Measurements from ENCODE around the gene MTHFD1.

MTHFD1 gene

GRCh38 chr14:64444984-64445845, 57.1 kb downstream of the MTHFD1 start:
- H3K4me1 ChIP-seq (ENCODE audit: control insufficient read depth, insufficient read depth, low read length), result no peaks in the 10 kb centered on the region
- no peaks in the 10 kb centered on the region for H3K27me3 ChIP-seq (ENCODE audit: control insufficient read depth, insufficient read depth, low read length)
- H3K4me3 ChIP-seq (ENCODE audit: low read length), result no peak overlapping the region
- no peak for DNase-seq (ENCODE audit: low read depth, low spot score)
- H3K27ac ChIP-seq (ENCODE audit: low read length), result no peak overlapping the region
- no peaks in the 10 kb centered on the region for H3K9me3 ChIP-seq (ENCODE audit: control insufficient read depth, insufficient read depth, low read length)
- no CpG with 5 or more reads among the region's 7 CpGs for WGBS (ENCODE audit: insufficient coverage, insufficient read length)
- H3K36me3 ChIP-seq (ENCODE audit: control insufficient read depth, insufficient read depth, low read length), result peaks cover 47% of the 10 kb centered on the region

GRCh38 chr14:64447876-64448670, 59.9 kb downstream of the MTHFD1 start:
- Histone ChIP-seq H3K9me3 (ENCODE audit: control insufficient read depth, insufficient read depth, low read length) (no peaks in the 10 kb centered on the region), H3K27ac (ENCODE audit: low read length) (no peak overlapping the region), H3K36me3 (ENCODE audit: control insufficient read depth, insufficient read depth, low read length) (peaks cover 42% of the 10 kb centered on the region), H3K4me1 (ENCODE audit: control insufficient read depth, insufficient read depth, low read length) (no peaks in the 10 kb centered on the region), H3K4me3 (ENCODE audit: low read length) (no peak overlapping the region), H3K27me3 (ENCODE audit: control insufficient read depth, insufficient read depth, low read length) (no peaks in the 10 kb centered on the region)
- 100% methylated on average over 2 of the region's 5 CpGs for WGBS (ENCODE audit: insufficient coverage, insufficient read length)
- no peak for DNase-seq (ENCODE audit: low read depth, low spot score)

GRCh38 chr14:64450255-64450654, 62.1 kb downstream of the MTHFD1 start:
- Histone ChIP-seq H3K27ac (ENCODE audit: low read length) (no peak overlapping the region), H3K9me3 (ENCODE audit: control insufficient read depth, insufficient read depth, low read length) (no peaks in the 10 kb centered on the region), H3K36me3 (ENCODE audit: control insufficient read depth, insufficient read depth, low read length) (peaks cover 38% of the 10 kb centered on the region), H3K4me1 (ENCODE audit: control insufficient read depth, insufficient read depth, low read length) (no peaks in the 10 kb centered on the region), H3K4me3 (ENCODE audit: low read length) (no peak overlapping the region), H3K27me3 (ENCODE audit: control insufficient read depth, insufficient read depth, low read length) (no peaks in the 10 kb centered on the region)
- WGBS (ENCODE audit: insufficient coverage, insufficient read length), result no CpG with 5 or more reads among the region's 2 CpGs
- DNase-seq (ENCODE audit: low read depth, low spot score), result no peak

GRCh38 chr14:64454671-64455070, 66.5 kb downstream of the MTHFD1 start:
- Histone ChIP-seq H3K36me3 (ENCODE audit: control insufficient read depth, insufficient read depth, low read length) (peaks cover 35% of the 10 kb centered on the region), H3K27ac (ENCODE audit: low read length) (no peak overlapping the region), H3K4me1 (ENCODE audit: control insufficient read depth, insufficient read depth, low read length) (no peaks in the 10 kb centered on the region), H3K9me3 (ENCODE audit: control insufficient read depth, insufficient read depth, low read length) (no peaks in the 10 kb centered on the region), H3K27me3 (ENCODE audit: control insufficient read depth, insufficient read depth, low read length) (no peaks in the 10 kb centered on the region), H3K4me3 (ENCODE audit: low read length) (no peak overlapping the region)
- no peak for DNase-seq (ENCODE audit: low read depth, low spot score)
- no CpG with 5 or more reads among the region's 10 CpGs for WGBS (ENCODE audit: insufficient coverage, insufficient read length)

GRCh38 chr14:64459405-64460136, 71.4 kb downstream of the MTHFD1 start:
- no peak for DNase-seq (ENCODE audit: low read depth, low spot score)
- no peaks in the 10 kb centered on the region for H3K27me3 ChIP-seq (ENCODE audit: control insufficient read depth, insufficient read depth, low read length)
- H3K27ac ChIP-seq (ENCODE audit: low read length), result no peak overlapping the region
- H3K9me3 ChIP-seq (ENCODE audit: control insufficient read depth, insufficient read depth, low read length), result no peaks in the 10 kb centered on the region
- H3K36me3 ChIP-seq (ENCODE audit: control insufficient read depth, insufficient read depth, low read length), result peaks cover 12% of the 10 kb centered on the region; the same call in 1 of the 2 replicates
- no CpG with 5 or more reads among the region's 4 CpGs for WGBS (ENCODE audit: insufficient coverage, insufficient read length)
- H3K4me1 ChIP-seq (ENCODE audit: control insufficient read depth, insufficient read depth, low read length), result no peaks in the 10 kb centered on the region
- H3K4me3 ChIP-seq (ENCODE audit: low read length), result no peak overlapping the region

- Histone ChIP-seq H3K36me3 (ENCODE audit: control insufficient read depth, insufficient read depth, low read length) (peaks cover 2% of the 10 kb centered on the region; the same call in 1 of the 2 replicates), H3K4me3 (ENCODE audit: low read length) (no peak overlapping the region), H3K27me3 (ENCODE audit: control insufficient read depth, insufficient read depth, low read length) (no peaks in the 10 kb centered on the region), H3K9me3 (ENCODE audit: control insufficient read depth, insufficient read depth, low read length) (no peaks in the 10 kb centered on the region), H3K27ac (ENCODE audit: low read length) (no peak overlapping the region), H3K4me1 (ENCODE audit: control insufficient read depth, insufficient read depth, low read length) (0 out of 2 replicates have a peak, but pooled peaks cover 1% of the 10 kb centered on the region)
- no peak for DNase-seq (ENCODE audit: low read depth, low spot score)
- WGBS (ENCODE audit: insufficient coverage, insufficient read length), result no CpG with 5 or more reads among the region's 3 CpGs
Measured at GRCh38 chr14:64461221-64461620, 73.1 kb downstream of the MTHFD1 start.

GRCh38 chr14:64463195-64463594, 75.0 kb downstream of the MTHFD1 start:
- Histone ChIP-seq H3K27me3 (ENCODE audit: control insufficient read depth, insufficient read depth, low read length) (no peaks in the 10 kb centered on the region), H3K9me3 (ENCODE audit: control insufficient read depth, insufficient read depth, low read length) (no peaks in the 10 kb centered on the region), H3K4me1 (ENCODE audit: control insufficient read depth, insufficient read depth, low read length) (0 out of 2 replicates have a peak, but pooled peaks cover 1% of the 10 kb centered on the region), H3K27ac (ENCODE audit: low read length) (no peak overlapping the region), H3K36me3 (ENCODE audit: control insufficient read depth, insufficient read depth, low read length) (peaks cover 2% of the 10 kb centered on the region; the same call in 1 of the 2 replicates), H3K4me3 (ENCODE audit: low read length) (no peak overlapping the region)
- no peak for DNase-seq (ENCODE audit: low read depth, low spot score)
- WGBS (ENCODE audit: insufficient coverage, insufficient read length), result no CpG with 5 or more reads among the region's 2 CpGs

- H3K9me3 ChIP-seq (ENCODE audit: control insufficient read depth, insufficient read depth, low read length), result no peaks in the 10 kb centered on the region
- no peak overlapping the region for H3K4me3 ChIP-seq (ENCODE audit: low read length)
- WGBS (ENCODE audit: insufficient coverage, insufficient read length), result no CpG with 5 or more reads among the region's 6 CpGs
- 0 out of 2 replicates have a peak, but pooled peaks cover 1% of the 10 kb centered on the region for H3K4me1 ChIP-seq (ENCODE audit: control insufficient read depth, insufficient read depth, low read length)
- peaks cover 2% of the 10 kb centered on the region; the same call in 1 of the 2 replicates for H3K36me3 ChIP-seq (ENCODE audit: control insufficient read depth, insufficient read depth, low read length)
- no peak overlapping the region for H3K27ac ChIP-seq (ENCODE audit: low read length)
- H3K27me3 ChIP-seq (ENCODE audit: control insufficient read depth, insufficient read depth, low read length), result no peaks in the 10 kb centered on the region
- DNase-seq (ENCODE audit: low read depth, low spot score), result no peak
Measured at GRCh38 chr14:64463873-64464272, 75.7 kb downstream of the MTHFD1 start.

GRCh38 chr14:64464651-64465050, 76.5 kb downstream of the MTHFD1 start:
- no peaks in the 10 kb centered on the region; the same call in 1 of the 2 replicates for H3K36me3 ChIP-seq (ENCODE audit: control insufficient read depth, insufficient read depth, low read length)
- WGBS (ENCODE audit: insufficient coverage, insufficient read length), result no CpG with 5 or more reads among the region's 6 CpGs
- H3K4me1 ChIP-seq (ENCODE audit: control insufficient read depth, insufficient read depth, low read length), result 0 out of 2 replicates have a peak, but pooled peaks cover 1% of the 10 kb centered on the region
- no peak overlapping the region for H3K27ac ChIP-seq (ENCODE audit: low read length)
- peak; percentile 18 for DNase-seq (ENCODE audit: low read depth, low spot score)
- H3K27me3 ChIP-seq (ENCODE audit: control insufficient read depth, insufficient read depth, low read length), result no peaks in the 10 kb centered on the region
- H3K4me3 ChIP-seq (ENCODE audit: low read length), result peak overlapping the region; percentile 50; the same call in 1 of the 2 replicates
- no peaks in the 10 kb centered on the region for H3K9me3 ChIP-seq (ENCODE audit: control insufficient read depth, insufficient read depth, low read length)

All from iPS DF 6.9 (cell line).